Endothelial cell (in vitro differentiated cells): ENCODE results near the gene SESN3. TPM values are rescaled to one million over a fixed set of nuclear protein-coding genes. Genes with fewer than 3 reads are reported as not detected.

Experiments
- DNase-seq: peaks from one replicate; pipeline ENCODE4 v3.0.0; 2021; ENCODE audit warnings: low spot score
- H3K27ac Mint-ChIP-seq: one replicate; pipeline ENCODE4 v1.8.0; 2021; ENCODE audit warnings: mixed read lengths, inconsistent platforms; ENCODE audit not compliant: unreplicated experiment
- H3K27me3 Mint-ChIP-seq: one replicate; pipeline ENCODE4 v1.8.0; 2021; ENCODE audit warnings: mild to moderate bottlenecking, moderate library complexity, mixed read lengths, inconsistent platforms; ENCODE audit not compliant: unreplicated experiment
- H3K36me3 Mint-ChIP-seq: one replicate; pipeline ENCODE4 v1.8.0; 2021; ENCODE audit warnings: mild to moderate bottlenecking, low read depth, mixed read lengths, inconsistent platforms; ENCODE audit not compliant: unreplicated experiment
- H3K4me1 Mint-ChIP-seq: one replicate; pipeline ENCODE4 v1.8.0; 2021; ENCODE audit warnings: mild to moderate bottlenecking, mixed read lengths, inconsistent platforms; ENCODE audit not compliant: unreplicated experiment
- H3K4me3 Mint-ChIP-seq: one replicate; pipeline ENCODE4 v1.8.0; 2021; ENCODE audit warnings: mild to moderate bottlenecking, mixed read lengths, inconsistent platforms; ENCODE audit not compliant: unreplicated experiment
- H3K9me3 Mint-ChIP-seq: one replicate; pipeline ENCODE4 v1.8.0; 2021; ENCODE audit warnings: mixed read lengths, inconsistent platforms; ENCODE audit not compliant: unreplicated experiment
- CTCF ChIP-seq: fragments of 200-600 bp; sonication (generic); IDR thresholded peaks from one replicate; pipeline ENCODE4 v1.5.0; 2021; ENCODE audit warnings: antibody characterized with exemption; ENCODE audit not compliant: unreplicated experiment
- total RNA-seq: library from RNA; stranded (reverse); fragmentation: NEBNext Ultra II Directional; extraction: Animal tissue kit (Norgen Biotek cat#: 25700); gene quantifications from one replicate; pipeline ENCODE4 v1.2.1, GENCODE V29; 2021; ENCODE audit not compliant: unreplicated experiment

Gene SESN3
- total RNA-seq, 1 donor from 2014 or later, result 94.5 TPM

DNA sequence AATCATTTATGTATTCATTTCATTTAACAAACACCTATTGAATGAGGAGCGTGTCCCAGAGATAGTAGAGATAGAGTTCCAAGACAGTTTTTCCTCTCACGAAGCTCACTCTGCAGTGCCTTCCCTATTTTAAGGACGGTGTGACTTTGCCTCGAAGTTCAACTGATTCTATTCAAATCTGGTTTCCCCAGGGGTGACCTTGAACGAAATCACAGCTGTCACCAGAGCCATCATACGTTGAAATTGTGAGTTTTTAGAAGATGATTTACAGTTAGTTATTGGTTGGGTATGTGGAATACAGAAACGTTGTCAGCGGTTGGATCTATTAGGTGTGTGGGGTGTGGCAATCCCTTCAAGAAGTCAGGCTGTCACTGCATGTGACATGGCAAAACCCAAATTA lies 33.9 kb upstream of the SESN3 start:
- no peak overlapping the region for H3K27ac Mint-ChIP-seq

GRCh38 chr11:95262994-95263765 lies 32.2 kb upstream of the SESN3 start:
- peaks cover 3% of the 10 kb centered on the region for H3K27me3 Mint-ChIP-seq
- H3K36me3 Mint-ChIP-seq, result no peaks in the 10 kb centered on the region
- TF ChIP-seq CTCF, result no peak
- no peak overlapping the region for H3K27ac Mint-ChIP-seq
- no peaks in the 10 kb centered on the region for H3K9me3 Mint-ChIP-seq
- no peak for DNase-seq
- H3K4me1 Mint-ChIP-seq, result no peaks in the 10 kb centered on the region
- H3K4me3 Mint-ChIP-seq, result no peak overlapping the region

More for the DNA sequence above, 33.9 kb upstream of the SESN3 start:
- H3K36me3 Mint-ChIP-seq, result no peaks in the 10 kb centered on the region
- H3K27me3 Mint-ChIP-seq, result no peaks in the 10 kb centered on the region
- no peak for TF ChIP-seq CTCF
- DNase-seq, result no peak
- no peaks in the 10 kb centered on the region for H3K9me3 Mint-ChIP-seq
- no peaks in the 10 kb centered on the region for H3K4me1 Mint-ChIP-seq
- no peak overlapping the region for H3K4me3 Mint-ChIP-seq

GRCh38 chr11:95257456-95257971 lies 26.5 kb upstream of the SESN3 start:
- H3K36me3 Mint-ChIP-seq, result no peaks in the 10 kb centered on the region
- no peak for DNase-seq
- H3K4me1 Mint-ChIP-seq, result peaks cover 15% of the 10 kb centered on the region
- no peak overlapping the region for H3K4me3 Mint-ChIP-seq
- no peak overlapping the region for H3K27ac Mint-ChIP-seq
- no peaks in the 10 kb centered on the region for H3K9me3 Mint-ChIP-seq
- peaks cover 3% of the 10 kb centered on the region for H3K27me3 Mint-ChIP-seq
- no peak for TF ChIP-seq CTCF

DNA sequence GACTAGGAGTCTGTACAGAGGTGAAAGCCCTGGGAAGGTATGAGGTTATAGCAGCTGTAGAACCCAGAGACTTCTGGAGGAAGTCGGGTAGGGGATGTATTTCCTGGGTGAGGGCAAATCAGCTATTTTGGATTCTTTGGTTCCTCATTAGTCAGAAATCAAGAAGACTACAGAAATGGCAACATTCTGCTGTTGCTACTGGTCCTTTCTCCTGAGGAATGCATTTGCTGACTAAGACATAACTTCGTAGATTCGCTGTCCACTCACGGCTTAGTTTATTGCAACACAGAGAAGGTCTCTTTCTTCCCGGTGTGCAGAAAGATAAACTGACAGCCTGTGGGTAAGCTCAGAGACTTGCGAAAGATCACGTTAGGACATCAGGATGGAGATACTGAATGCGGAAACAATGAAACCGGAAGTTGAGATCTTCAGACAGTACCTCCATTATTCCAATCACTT lies 25.3 kb upstream of the SESN3 start:
- no peak overlapping the region for H3K27ac Mint-ChIP-seq

More for the DNA sequence above, 25.3 kb upstream of the SESN3 start:
- no peak for TF ChIP-seq CTCF
- Mint-ChIP-seq H3K27me3 (peaks cover 3% of the 10 kb centered on the region), H3K9me3 (no peaks in the 10 kb centered on the region), H3K36me3 (no peaks in the 10 kb centered on the region), H3K4me1 (peaks cover 15% of the 10 kb centered on the region), H3K4me3 (no peak overlapping the region)
- no peak for DNase-seq
